PC-9 (cell line): ENCODE measurements around the gene ILF2.

Experiments used
- CTCF ChIP-seq: fragments of 200-600 bp; sonication (generic); conservative IDR thresholded peaks from 2 replicates; pipeline ENCODE4 v1.6.1; 2017; ENCODE audit warnings: mixed run types, antibody characterized with exemption, mild to moderate bottlenecking, moderate library complexity
- EZH2 ChIP-seq: fragments of 200-600 bp; sonication (generic); IDR thresholded peaks from 2 replicates; pipeline ENCODE4 v1.8.0; 2017; ENCODE audit warnings: antibody characterized with exemption, low read depth

GRCh38 chr1:153614906-153615305 is 55.9 kb downstream of the ILF2 start:
- no peak for TF ChIP-seq CTCF
- no peak for TF ChIP-seq EZH2
